ENCODE results near the gene GSTT2B. TPM values are rescaled to one million over a fixed set of nuclear protein-coding genes. Genes with fewer than 3 reads are reported as not detected.
"Not testable (repeated sequence)": the region's sequence is repeated elsewhere in the genome, so short reads cannot be mapped to it uniquely, and the experiment has no call there.

Gene GSTT2B
- 1 to 10 TPM; 1.7 to 7.5 (median 3.5) TPM for total RNA-seq

DNA sequence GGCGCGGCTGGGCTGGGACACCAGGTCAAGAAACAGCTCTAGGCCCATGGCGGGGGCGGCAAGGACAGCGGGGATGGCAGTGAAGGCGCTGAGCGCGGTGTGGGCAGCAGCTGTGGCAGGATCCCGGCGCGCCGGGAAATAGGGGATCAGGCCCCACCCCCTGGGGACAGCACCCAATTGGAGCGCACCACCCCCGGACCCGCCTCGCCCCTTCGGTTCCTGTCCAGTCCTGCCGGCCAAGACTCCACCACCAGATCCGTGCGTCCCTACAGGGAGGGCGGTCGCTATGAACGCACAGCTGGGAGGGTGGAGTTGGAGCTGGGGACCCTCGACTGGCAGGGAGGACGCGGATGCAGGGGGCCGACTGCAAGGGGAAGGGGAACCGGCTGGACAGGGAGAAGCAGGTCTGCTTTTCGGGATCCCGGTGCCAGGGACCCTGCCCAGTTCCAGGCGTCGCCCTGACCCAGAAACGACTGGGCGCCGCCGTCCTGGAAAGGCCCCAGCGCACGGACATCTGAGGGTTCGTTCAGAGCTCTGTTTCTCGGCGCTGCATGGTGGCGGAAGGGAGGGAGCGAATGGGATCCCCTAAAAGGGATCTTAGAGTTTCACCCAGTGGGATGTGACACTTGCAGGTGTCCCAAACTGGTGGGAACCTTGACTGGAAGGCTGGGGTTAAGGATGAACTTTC, at the start of gene GSTT2B:
TSS of gene GSTT2B (minus strand) at position 112 of the 688 bp plus-strand sequence. CDS start at position 48, 64 bp downstream.
- TF ChIP-seq CTCF (IDR thresholded peaks at IDR 0.05; ENCODE audit: low read depth): not testable (repeated sequence)

DNA sequence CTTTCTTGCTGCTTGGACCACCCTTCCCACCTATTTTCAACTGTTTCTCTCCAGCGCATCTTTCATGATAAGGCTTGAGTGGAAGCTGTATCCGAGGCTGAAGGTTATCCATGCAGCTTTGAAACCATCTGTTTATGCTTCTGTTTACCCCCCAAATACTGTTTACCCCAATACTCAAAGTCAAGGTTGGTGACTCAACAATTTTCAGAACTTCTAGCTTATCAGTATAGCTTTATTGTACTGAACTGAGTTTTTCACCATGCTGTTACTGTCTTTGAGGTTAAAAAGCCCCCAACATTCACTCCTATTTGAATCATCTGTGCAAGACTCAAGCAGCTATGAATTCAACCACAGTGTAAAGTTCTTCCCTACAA, 49.0 kb upstream of the GSTT2B start:
- TF ChIP-seq CTCF (IDR thresholded peaks at IDR 0.05; ENCODE audit: low read depth): no peak

- no peak for TF ChIP-seq CTCF (IDR thresholded peaks at IDR 0.05; ENCODE audit: low read depth)
Measured at GRCh38 chr22:24009227-24010017, 48.4 kb upstream of the GSTT2B start.

GRCh38 chr22:24008381-24009226, 47.6 kb upstream of the GSTT2B start:
- TF ChIP-seq CTCF (IDR thresholded peaks at IDR 0.05; ENCODE audit: low read depth): no peak

- no peak for TF ChIP-seq CTCF (IDR thresholded peaks at IDR 0.05; ENCODE audit: low read depth)
Measured at GRCh38 chr22:24008022-24008283, 47.0 kb upstream of the GSTT2B start.

DNA sequence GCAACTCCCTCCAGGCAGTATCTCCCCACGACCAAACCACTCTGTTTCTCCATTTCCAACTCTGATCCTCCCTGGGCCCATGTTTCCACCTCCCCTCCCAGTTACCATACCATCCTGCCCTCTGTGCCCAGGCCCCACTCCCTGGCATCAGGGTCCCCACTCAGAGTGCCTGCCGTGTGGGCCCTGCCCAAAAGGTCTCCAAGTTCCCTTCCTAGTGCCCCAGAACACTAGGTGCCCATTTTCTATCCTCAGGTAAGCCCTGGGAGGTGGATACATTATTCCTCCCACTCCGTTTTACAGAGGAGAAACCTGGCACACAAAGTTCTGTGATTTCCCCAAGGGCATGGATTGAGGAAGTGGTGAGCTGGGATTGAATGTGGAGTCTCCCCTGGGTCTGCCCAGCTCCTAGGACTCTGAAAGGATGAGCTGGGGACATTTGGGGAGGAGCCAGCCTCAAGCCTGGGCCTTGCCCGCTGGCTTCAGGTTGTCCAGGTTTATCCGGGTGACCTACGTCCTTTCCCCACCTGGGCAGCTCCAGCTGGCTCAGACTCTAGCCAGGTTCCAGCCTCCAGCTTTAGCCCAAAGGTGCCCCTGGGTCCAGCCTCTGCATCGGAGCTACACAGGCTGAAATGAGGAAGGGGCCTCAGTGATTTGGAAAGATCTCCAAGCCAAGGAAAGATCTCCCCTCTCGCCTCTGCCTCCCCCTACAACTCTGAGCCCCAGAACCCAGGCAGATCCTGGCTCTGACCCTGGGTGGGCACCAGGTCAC, 46.4 kb upstream of the GSTT2B start:
- TF ChIP-seq CTCF (IDR thresholded peaks at IDR 0.05; ENCODE audit: low read depth): no peak
